Ovary (tissue), 3 donors: ENCODE measurements around the gene KIF2A.

ENCODE experiments used
- EP300 ChIP-seq: sonication (generic); formaldehyde crosslinking; IDR thresholded peaks from one replicate; pipeline ENCODE4 v1.6.1; 2017; ENCODE audit warnings: antibody characterized with exemption
- POLR2A ChIP-seq: fragments of 450-650 bp; IDR thresholded peaks from one replicate; pipeline ENCODE4 v1.6.1; 2017; ENCODE audit warnings: antibody characterized with exemption, mild to moderate bottlenecking, moderate library complexity
- TF ChIP-seq, protein P1 (sequence below), 3 donors: fragments of 450-650 bp in 2 of 3; fragments of 200-600 bp in 1 of 3; IDR thresholded peaks; one replicate each; pipeline versions ENCODE4 v1.5.1 to v1.8.0; 2016 to 2022; ENCODE audit warnings: antibody characterized with exemption in 3 of 3, mild to moderate bottlenecking in 1 of 3
- donor health status: DM: no; HTN: no; CAD: no.

DNA sequence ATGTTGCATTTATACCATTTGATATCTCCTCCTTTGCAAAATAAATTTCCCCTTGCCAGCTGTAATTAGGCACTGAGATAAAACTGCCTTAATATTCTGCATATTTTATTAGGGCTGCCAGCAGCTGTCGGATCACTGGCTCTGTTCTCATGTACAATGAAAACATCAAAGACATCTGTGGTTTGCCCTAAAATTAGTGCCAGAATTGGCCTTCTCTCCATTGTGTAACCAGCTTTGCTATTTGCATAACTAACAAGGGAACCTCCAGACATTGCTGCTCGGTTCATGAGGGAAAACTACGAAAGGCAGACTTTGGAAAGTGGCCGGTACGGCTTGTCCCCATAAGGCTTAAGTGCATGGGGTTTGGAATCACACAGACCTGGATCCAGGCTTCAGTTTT is 45.5 kb upstream of the KIF2A start:
- TF ChIP-seq, protein P1, sequence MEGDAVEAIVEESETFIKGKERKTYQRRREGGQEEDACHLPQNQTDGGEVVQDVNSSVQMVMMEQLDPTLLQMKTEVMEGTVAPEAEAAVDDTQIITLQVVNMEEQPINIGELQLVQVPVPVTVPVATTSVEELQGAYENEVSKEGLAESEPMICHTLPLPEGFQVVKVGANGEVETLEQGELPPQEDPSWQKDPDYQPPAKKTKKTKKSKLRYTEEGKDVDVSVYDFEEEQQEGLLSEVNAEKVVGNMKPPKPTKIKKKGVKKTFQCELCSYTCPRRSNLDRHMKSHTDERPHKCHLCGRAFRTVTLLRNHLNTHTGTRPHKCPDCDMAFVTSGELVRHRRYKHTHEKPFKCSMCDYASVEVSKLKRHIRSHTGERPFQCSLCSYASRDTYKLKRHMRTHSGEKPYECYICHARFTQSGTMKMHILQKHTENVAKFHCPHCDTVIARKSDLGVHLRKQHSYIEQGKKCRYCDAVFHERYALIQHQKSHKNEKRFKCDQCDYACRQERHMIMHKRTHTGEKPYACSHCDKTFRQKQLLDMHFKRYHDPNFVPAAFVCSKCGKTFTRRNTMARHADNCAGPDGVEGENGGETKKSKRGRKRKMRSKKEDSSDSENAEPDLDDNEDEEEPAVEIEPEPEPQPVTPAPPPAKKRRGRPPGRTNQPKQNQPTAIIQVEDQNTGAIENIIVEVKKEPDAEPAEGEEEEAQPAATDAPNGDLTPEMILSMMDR (IDR thresholded peaks at IDR 0.05): no peak
- TF ChIP-seq EP300 (no peak), POLR2A (no peak)
